HG03520 (cell line): Measurements from ENCODE around the gene PIK3IP1.
A peak's percentile ranks its signal among the peaks of the same experiment; 100 is the strongest.

Source experiments
- ATAC-seq: cut with Tn5 transposase; IDR thresholded peaks from one replicate; pipeline ENCODE4 v1.9.1; 2021; ENCODE audit warnings: mild to moderate bottlenecking, moderate library complexity; ENCODE audit not compliant: unreplicated experiment

PIK3IP1 gene

DNA sequence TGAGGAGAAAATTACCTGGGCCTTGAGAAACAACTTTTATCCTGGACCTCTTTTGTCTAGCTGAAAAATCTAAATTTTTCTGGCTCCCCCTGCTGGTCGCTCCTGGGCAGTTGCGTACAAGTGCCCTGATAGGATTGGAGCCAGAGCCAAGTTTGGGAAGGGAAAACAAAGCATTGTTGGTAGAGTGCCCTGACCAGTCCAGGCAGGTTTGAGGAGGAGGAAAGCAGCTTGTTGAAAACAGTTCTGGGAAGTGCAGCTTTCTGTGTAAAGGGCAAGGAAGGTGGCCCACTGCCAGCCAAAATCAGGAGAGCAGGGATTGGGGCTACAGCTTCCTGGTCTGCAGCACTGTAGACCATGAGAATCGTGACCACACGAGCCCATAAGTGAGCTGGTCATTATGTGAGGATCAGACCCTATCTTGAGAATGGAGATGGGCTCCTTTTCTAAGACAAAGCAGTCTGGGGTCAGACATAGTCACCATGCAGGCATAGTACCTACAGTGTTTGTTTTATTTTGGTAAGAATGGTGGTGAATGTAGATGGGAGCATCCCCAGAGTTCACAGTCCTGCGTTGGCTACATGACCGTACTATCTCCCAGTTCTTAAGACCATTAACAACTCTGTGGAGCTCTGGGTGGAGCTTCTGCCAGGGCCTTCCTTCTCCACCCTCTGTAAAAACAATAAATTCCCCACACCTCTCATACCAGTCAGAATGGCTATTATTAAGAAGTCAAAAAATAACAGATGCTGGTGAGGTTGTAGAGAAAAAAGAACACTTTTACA, 21.3 kb upstream of the PIK3IP1 start:
- no peak for ATAC-seq

DNA sequence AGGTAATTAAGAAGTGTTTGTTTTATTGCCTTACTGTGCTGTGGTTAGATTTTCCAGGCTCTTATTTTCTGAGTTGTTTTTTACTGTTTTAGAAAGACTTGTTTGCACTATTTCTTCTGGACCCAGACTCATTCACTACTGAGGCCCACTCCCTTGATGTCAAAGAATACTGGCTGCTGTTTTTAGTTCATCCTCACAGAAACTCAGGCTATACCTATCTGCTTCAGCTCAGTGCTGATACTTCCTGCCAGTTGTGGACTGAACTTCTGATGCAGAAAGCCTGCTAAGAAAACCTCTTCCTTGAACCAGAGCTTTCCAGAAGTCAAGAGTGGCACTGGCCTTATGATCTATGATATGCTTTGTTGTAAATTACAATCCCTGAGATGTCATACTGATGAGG, 15.9 kb upstream of the PIK3IP1 start:
- ATAC-seq = no peak

DNA sequence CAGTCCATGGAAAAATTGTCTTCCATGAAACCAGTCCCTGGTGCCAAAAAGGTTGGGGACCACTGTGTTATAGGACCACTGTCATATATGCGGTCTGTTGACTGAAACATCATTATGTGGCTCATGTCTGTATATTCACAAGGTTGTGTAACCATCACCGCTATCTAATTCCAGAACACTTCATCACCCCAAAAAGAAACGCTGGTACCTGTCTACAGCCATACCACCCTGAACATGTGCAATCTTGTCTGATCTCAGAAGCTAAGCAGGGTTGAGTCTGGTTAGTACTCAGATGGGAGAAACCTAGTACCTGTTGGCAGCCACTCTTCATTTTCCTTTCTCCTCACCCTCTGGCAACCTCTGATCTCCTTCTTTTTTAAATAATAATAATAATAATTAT, 12.9 kb upstream of the PIK3IP1 start:
- no peak for ATAC-seq

DNA sequence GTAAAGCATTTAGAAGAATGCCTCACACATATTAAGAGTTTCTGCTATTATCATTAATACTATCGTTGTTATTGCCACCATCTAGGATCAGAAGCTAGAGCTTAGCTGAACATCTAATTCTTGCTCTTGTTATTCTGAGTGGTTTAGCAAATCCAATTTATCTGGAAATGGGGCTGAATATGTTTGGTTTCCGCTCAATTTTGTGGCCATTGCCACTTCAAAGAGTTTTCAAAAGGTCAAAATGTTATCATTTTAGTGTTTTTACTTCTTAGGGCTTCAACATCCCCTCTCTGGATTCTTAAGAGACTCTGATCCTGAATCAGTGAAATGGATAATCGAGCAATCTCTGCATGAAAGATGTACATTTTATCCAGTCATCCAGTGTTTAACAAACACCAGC, 10.2 kb upstream of the PIK3IP1 start:
- no peak for ATAC-seq

DNA sequence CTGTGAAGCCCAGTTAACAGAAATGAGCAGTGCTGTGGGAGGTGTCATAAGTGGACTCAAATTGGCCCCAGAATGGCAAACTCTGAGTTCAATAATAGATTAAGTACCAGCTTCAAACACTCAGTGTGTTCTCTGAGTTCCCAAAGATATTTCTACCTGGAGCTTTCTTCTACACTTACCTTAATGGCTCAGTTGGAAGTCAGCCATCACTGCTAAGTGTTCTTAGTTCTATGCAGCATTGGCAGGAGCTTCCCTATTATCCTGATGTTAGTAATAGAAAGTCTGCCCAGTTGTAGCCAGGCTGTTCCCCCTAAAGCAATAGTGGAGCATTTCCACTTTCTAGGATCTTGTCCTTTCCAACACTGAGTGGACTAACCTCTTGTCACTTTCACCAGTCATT, 9.7 kb upstream of the PIK3IP1 start:
- ATAC-seq = no peak

DNA sequence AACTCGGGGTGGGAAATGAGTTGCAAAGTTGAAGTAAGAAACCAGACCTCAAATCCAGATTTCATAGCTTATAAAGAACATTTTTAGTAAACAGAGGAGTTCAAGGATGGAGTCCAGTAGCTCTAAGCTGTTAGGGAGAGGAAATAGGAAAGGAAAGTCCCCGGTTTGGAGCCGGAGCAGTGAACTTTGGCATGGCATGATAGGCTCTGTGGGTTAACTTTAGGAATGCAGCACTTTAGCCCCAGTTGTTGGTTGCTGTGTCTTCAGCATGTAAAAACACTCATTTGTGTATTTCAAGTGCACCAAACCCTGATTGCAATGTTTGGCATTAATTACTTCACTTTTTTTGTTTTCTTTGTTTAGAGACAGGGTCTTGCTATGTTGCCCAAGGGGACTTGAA, 8.6 kb upstream of the PIK3IP1 start:
- no peak for ATAC-seq

DNA sequence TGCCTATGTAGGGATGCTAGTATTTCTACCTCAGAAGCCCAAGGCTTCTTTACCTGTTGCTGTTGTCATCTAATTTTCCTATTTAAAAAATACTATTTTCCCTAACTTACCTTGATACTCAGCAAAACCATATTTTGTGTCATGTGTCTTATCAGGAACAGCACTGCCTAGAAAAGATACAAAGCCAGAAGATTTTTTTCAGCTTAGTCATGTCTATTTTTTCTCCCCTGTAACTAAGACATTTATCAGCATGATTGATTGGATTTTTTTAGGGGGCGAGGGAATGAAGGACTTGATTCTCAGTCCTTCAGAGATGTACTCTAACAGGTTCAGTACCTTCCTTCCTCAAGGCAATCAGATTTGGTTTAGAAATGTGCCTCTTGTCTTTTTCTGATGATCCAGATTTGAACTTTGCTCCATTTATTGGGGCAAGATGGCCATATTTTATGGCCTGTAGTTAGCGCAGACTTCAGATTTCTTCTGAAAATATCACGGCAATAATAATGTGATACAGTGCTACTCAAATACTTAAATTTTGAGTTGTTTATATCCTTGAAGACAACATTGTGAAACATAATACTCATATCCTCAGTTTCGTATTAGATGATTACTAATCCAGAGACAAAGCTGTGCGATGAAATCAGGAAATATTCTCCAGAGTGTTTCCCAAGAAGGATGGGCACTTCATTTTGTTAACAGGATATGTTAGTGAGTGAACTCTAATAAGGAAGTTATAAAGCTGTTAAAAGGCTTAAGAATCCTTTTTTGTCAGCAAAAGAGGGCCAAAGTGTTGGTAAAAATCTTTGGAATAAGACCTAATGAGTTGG, 3.8 kb upstream of the PIK3IP1 start:
- ATAC-seq = no peak

DNA sequence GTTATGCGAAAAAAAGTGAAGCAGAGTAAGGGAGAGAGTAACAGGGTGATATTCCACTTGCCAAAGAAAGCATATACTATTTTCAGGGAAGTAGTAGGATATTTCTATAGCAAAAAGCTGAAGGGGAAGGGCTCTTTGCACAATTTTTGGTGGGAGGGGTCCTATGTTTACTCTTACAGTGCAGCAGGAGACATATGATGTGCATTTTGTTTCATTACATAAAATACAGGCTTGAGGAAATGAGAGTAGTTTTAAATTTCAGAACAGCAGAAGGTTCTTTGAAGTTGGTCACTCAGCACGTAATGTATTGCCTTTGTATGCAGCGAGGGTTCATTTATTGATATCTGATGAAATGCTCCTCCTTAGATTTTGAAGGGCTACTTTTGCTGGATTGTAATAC, 3.1 kb upstream of the PIK3IP1 start:
- ATAC-seq = no peak

DNA sequence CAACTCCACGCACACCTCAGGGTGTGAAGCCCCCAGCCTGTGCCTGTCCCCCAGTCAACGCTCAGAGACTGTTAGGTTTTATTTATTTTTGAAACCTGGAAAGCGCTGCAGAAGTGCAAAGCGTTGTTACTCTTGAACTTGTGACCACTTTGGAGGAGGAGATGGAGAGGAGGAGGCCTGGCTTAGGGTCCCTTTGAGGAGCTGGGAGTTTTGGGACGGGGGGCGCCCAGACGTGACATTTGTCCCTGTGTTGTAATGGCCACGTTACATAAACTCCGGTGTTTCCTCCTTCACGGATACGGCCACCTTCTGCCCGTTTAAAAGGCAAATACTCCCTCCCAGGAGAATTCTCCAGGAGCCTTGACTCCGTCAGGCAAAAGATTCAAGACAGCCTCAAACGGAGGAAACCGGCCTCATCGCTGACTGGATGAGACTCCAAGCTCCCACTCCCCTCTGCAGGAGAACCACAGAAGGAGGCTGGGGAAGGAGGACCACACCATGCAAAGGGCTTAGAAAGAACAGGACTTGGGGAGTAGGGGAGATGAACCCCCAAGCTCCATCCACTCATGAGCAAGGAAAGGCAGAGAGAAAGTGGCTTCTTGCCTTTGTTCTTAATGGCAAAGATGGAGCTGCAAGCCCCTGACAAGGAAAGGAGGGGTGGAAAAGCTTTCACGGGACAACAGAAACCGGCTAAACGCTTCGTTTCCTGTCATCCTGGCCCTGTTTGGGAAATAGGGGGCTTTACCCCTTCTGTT, 630 bp downstream of the PIK3IP1 start:
- no peak for ATAC-seq

DNA sequence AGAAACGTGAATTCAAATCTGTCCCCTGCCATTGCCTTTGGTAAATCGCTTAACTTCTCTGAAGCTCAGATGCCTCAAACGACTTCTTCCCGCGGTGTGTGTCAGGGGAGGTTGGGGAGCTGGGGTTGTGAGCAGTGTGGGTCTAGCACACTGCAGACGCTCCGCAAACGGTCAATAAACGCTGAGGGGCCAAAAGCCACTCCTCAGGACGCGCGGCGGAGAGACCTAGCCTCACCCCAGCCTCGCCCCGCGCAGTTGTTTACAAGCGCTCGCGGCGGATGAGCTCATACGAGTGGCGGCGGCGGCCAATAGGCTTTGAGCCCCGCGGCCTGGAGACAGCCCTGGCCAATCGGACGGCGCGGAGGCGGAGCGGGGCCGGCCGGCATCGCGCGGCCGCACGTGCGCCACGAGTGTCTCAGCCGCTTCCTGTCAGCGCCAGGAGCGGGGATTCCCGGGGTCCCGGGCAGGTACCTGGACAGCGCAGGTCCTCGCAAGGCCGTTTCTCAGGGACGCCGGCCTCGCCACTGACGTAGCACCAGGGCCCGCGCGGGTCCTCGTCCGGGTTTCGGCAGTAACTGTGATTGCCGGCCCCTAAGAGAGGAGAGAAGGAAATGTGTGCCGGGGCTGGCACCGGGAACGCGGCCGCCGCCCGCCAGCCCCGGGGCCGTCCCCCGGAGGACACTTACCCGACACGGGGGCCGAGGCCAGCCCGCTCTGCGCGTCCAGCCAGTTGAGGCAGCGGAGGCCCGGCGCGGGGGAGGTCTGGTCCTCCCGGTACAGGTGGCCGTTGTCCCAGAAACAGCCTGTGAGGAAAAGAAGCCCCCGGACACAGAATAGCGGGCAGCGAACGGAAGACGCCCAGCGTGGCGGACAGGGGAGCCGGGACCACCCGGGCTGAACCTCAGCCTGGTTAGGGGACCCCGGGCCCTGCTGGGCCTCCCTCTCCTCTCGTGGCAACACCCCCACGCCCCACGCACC, 1.5 kb downstream of the PIK3IP1 start:
- peak; percentile 83 for ATAC-seq

DNA sequence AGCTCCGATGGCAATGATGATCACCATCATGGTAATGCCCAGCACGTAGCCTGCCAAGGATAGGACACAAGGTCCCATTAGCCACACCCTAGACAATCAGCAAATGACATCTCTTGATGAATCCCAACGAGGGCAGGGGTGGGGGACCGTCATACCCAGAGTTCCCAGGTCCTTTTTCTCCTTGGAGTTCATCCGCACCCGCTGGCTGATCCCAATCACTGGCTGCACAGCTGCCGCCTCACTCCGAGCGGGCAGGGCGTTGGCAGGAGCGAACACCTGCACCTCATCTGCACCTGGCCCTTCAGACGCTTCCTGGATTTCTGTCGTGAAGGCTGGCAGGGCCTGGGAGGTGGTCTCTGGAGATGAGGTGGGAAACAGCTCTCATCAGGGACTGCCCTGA, 2.9 kb downstream of the PIK3IP1 start:
- ATAC-seq = no peak

DNA sequence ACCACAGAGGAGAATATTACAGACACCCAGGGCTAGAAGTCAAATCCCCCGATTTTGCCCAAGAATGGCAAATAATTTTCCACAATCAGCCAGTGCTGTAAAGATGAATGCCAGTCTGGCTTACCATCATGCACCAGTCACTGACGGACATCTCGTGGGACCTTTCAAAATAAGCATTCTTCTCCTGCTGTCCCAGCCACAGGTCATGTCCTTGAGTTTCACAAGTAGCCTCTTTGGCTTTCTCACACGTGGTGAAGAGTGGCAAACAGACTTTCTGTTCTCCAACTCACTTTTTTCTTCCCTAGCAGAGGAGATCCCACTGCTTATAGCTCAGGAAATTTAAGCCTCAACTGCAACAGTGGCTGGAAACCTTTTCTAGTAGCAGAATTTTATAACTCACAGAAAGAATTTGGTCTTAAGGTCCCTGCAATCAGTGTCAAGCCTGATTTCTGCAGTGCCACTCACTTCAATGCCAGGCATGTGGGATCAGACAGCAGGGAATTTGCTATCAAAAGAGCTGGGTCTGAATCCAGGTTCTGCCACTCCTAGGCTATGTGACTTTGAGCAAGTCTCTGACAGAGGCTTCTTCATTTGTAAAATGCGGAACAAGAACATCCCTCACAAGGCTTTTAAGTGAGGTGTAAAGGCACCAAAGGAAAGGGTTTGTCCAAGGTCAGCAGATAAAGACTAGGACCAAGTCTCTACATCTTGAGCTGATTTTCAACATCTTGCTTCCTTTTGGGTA, 3.6 kb downstream of the PIK3IP1 start:
- ATAC-seq = no peak

DNA sequence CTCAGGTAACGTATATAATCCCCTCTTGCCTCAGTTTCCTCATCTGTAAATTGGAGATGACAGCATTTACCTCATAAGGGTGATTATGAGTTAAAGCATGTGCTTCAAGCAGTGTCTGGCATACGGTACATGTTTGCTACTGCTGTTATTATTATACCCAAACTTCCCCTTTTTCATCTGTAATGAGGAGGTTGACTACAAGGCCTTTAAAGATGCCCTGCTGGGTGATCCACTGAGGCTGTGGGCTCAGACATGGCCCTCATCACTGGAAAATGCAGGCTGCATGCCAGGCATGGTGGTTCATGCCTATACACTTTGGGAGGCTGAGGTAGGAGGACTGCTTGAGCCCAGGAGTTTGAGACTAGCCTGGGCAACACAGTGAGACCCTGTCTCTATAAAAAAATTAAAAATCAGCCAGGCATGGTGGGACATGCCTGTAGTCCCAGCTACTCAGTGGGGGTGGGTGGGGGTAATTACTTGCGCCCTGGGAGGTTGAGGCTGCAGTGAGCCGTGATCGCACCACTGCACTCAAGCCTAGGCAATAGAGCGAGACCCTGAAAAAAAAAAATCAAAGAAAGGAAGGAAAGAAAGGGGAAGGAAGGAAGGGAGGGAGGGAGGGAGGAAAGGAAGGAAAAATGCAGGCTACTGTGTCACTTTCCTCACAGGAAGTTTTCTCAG, 4.3 kb downstream of the PIK3IP1 start:
- ATAC-seq = no peak

DNA sequence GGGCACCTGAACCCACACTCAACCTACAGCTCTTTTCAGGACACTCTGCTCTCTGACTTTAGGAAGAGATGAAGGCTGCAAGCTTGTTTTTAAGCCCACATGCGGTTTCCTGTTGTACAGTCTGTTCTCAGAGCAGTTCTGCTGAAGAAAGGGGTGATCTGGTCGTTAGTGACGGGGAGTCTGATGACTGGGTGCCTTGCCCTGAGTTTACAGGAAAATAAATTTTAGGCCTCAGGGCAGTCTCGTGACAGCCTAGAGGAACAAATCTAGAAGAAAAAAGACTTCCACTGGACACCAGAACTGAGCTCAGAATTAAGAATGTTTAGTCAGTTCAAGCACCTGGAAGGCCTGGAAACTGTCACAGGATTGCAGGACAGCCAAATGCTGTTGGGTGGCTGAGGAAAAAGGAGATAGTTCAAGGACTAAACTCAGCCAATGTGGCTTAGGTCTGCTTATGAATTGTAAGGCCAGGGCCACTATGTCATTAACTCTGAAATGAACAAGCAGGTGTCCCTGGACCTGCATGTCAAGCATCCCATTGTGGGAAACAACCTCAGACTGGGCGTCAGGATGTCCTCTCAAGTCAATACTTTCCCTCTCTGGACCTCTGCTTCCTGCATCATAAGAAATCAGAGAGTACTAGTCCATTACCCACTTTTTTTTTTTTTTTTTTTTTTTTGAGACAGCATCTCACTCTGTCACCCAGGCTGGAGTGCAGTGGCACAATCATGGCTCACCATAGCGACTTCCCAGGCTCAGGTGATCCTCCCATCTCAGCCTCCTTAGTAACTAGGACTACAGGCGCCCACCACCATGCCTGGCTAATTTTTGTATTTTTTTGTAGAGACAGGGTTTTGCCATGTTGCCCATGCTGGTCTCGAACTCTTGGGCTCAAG, 5.7 kb downstream of the PIK3IP1 start:
- ATAC-seq = no peak

DNA sequence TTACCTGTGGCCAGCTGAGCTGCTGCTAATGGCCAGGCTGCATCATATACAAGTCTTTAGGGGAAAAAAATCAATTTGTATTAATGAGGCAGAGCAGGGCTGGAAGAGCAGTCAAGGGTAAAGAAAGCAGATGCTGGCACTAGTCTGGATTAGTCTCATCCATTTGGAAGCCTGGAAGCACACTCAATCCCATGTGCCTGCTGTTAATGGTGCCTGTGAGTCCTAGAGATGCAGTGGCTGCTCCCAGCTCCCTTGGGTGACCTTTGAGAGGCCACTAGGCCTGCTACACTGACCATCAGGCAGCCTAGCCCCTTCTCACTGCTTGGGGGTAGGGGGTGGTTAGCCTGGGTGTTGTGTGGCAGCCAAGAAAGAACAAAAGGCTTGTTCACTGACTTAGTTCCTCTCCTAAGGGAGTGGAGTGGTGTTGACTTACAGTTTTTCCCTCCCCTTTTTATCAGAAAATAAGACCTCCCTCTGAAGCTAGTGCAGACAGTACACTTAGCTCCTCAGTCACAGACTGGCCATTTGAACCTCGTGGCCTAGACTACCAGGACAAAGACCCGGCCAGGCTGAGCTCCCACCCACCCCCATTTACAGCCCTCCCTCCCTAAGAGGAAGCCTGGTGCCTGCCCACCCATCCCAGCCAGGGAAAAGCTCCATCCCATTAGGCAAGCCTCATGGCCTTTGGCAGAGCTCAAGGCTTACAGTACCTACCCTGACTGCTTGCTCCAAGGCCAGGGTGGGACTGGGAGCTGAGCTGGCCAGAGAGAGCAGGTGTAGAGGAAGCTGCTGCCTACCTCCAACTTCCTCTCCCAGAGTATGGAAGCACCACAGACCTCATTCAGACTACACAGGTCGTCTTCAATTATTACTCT, 7.8 kb downstream of the PIK3IP1 start:
- ATAC-seq = no peak

DNA sequence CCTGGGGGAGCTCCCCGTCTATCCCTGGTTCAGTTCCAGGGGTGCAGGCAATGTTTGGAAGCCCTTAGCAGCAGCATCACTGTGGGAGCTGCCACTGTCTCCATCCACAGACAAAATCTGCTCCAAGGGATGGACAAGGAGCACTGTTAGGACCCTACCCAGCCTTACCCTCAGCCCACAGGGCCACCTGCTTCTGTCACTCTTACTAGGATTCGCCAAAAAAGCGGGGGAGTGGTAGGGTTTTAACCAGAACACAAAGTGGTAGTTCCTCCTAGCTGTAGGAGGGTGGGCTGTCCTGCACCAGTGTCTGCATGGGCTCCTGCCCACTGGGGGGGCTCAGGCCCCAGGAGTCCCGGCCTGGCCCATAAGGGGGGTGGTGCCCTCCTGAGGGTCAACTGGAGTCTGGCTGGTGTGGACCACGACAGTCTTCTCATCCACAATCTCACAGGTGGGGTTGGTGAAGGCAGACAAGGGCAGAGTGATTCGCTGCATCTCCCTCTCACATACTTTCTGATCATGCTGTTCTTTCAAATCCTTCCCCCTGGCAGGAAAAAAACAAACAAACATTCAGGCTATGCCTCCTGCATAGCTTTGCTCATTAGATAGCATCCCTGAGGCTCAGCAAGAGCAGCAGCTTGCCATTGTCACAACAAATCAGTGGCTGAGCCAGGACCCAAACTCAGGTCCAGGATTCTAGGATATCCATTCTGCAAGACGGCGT, 9.4 kb downstream of the PIK3IP1 start:
- ATAC-seq = no peak

DNA sequence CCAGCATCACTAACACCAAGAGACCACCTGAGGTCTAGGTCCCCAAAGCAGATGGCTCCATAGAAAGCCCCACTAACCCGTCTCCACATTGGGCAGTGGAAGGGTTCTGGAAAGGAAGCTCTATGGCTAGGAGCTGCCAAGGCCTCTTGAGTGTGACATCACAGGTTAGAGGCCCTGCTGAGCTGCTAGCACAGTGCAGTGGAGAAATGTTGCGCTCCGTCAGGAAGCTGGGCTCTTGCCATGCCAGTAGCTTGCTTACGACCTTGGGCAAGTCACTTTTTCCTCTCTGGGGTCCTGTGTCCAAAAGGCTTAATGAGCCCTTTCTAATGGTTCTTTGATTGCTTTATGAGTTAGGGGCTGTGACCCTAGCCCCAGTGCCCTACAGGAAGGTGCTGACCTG, 10.6 kb downstream of the PIK3IP1 start:
- no peak for ATAC-seq
